GM18498 (cell line): ENCODE data around the gene IGFBP6.
"Not testable (repeated sequence)": the region's sequence is repeated elsewhere in the genome, so short reads cannot be mapped to it uniquely, and the experiment has no call there.

Source experiments
- ATAC-seq: cut with Tn5 transposase; IDR thresholded peaks from one replicate; pipeline ENCODE4 v1.9.1; 2021; ENCODE audit warnings: mild to moderate bottlenecking, moderate library complexity; ENCODE audit not compliant: unreplicated experiment

IGFBP6 gene

GRCh38 chr12:53070877-53071492 lies 26.5 kb upstream of the IGFBP6 start:
- no peak for ATAC-seq

DNA sequence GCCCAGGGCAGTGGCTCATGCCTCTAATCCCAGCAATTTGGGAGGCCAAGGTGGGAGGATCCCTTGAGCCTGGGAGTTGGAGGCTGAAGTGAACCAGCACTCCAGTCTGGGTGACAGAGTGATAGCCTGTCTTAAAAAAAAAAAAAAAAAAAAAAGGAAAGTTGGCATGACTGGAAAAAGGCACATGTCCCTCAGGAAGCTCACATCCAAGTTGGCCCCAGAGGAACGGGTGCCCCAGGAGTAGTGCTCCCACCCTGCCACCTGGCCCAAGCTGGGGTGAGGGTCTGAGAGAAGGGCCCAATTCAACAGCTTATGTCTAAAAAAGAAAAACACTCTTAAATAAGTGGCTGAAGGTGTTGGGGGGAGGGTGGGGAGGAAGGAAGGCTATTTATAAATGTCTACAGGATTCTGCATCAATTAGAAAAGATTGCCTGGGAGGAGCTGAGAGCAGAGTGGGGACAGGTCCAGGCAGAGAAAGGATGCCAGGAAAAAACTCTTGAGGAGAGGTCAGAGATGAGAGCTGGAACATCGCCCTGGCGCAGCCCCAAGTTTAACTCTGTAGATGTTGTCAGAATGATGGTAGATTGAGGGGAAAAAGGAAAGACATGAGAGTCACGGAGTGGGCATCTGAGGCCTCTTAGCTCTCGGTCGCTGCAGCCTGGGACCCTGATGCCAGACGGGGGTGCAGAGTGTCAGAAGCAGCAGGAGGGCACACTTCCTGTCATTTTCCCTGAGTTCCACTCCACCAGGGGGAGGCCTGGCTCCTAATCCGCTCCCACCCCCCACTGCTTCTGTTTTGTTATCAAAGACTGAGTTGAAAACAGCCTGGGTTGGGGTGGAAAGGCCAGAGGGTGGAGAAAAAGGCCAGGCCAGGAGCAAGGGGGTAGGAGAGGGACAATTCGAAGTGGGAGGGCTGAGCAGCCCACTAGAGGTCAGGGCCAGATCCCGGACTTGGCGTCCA lies 25.6 kb upstream of the IGFBP6 start:
- ATAC-seq: no peak

DNA sequence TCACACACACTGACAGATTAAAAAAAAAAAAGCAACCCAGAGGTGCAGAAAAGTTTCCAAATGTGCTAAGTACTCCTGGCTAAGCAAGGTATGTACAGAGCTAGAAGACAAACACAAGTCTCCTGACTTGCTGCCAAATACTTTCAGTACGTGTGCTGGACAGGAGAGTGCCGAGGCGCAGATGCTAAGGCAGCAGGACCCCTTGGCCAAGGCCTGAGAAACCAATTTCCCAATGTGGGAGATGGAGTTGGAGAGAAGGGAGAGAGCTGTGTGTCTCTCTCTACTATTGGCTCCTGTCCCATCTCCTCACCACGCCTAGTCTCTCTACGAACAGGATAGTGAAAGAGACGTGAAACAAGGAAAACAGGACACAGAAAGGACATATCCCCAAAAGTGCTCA lies 23.6 kb upstream of the IGFBP6 start:
- ATAC-seq: no peak

GRCh38 chr12:53074283-53074998 lies 23.0 kb upstream of the IGFBP6 start:
- no peak for ATAC-seq

DNA sequence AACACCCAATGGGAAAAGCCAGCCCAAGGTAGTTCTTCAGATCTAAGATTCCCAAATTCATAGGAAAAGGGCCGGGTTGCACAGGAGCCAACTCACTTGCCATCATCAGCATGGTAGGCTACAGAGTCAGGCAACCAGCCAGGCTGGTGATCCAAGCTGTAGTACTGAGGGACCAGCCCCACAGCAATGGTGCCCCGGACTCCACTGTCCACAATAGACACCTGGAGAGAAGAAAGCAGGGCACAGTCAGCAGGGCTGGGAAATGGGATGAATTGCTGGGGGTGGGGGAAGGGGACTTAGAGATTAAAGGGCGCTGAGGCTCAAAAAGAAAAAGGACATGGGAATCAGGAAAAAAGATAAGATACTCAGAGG lies 22.5 kb upstream of the IGFBP6 start:
- no peak for ATAC-seq

DNA sequence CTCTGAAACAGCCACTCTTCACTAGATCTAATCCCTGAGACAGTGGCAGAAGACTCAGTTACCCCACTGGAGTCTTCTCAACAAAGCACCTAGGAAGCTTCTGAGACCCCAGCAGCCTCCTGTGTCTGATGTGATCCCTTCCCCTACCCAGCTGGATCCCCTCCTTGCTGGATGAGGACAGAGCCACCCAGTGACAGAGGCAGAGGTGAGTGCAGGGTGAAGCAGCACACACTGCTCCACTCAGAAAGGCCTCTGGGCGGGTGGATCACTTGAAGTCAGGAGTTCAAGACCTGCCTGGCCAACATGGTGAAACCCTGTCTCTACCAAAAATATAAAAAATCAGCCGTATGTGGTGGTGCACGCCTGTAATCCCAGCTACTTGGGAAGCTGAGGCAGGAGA lies 21.0 kb upstream of the IGFBP6 start:
- ATAC-seq: no peak

GRCh38 chr12:53077030-53077429 lies 20.4 kb upstream of the IGFBP6 start:
- ATAC-seq: no peak

GRCh38 chr12:53078425-53079225 lies 18.8 kb upstream of the IGFBP6 start:
- peak; percentile 21 for ATAC-seq

DNA sequence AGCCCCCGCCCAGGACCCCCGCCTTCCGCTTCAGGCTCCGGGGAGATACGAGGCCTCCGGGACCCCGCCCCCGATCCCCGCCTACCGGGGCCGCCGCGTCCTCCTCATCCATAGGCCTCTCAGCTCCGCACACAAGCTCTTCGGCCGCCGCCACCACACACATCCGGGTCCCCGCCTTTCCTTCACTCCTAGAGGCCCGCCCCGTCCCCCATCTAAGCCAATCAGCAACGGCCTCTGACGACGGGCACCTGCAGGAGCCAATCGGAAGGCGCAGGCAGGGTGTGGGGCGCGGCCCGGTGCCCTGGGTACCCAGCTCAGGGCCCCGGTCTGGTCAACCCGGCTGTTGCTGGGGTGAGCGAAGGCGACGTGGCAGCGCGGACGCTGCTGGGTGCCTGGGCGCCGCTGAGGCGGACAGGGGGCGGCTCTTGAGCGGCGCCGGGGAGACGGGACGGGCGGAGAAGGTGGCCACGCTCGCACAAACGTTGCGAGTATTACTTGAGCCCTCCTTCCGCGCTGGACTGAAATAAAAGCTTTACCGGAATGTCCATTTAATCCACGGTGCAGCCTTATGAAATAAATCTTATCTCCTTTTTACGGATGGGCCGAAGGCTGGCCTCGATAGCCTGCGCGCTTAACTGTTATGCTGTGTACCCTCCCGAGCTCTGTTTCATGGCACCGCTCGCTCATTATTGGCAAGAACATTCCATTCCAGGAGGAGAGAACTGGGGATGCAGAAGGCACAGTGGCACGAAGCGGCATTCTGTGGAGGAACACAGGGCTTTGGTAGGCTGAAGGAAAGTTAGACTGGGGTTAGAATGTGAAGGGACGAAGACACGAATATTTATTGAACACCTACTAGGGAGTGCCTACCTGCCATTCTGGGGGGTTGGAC lies 18.0 kb upstream of the IGFBP6 start, which contains the start of gene SPRYD3:
Gene SPRYD3, minus strand, starts transcription at position 165 of the 892 bp plus-strand sequence. Its CDS starts 57 bp downstream, at position 108.
- ATAC-seq: peak; percentile 99

GRCh38 chr12:53082637-53083175 lies 14.8 kb upstream of the IGFBP6 start:
- ATAC-seq: no peak

GRCh38 chr12:53086361-53086760 lies 11.1 kb upstream of the IGFBP6 start:
- ATAC-seq: no peak

GRCh38 chr12:53090105-53090504 lies 7.4 kb upstream of the IGFBP6 start:
- no peak for ATAC-seq

- ATAC-seq: no peak
These were observed 6.9 kb upstream of the IGFBP6 start for GRCh38 chr12:53090554-53090953.

GRCh38 chr12:53091756-53092155 lies 5.7 kb upstream of the IGFBP6 start:
- ATAC-seq: no peak

DNA sequence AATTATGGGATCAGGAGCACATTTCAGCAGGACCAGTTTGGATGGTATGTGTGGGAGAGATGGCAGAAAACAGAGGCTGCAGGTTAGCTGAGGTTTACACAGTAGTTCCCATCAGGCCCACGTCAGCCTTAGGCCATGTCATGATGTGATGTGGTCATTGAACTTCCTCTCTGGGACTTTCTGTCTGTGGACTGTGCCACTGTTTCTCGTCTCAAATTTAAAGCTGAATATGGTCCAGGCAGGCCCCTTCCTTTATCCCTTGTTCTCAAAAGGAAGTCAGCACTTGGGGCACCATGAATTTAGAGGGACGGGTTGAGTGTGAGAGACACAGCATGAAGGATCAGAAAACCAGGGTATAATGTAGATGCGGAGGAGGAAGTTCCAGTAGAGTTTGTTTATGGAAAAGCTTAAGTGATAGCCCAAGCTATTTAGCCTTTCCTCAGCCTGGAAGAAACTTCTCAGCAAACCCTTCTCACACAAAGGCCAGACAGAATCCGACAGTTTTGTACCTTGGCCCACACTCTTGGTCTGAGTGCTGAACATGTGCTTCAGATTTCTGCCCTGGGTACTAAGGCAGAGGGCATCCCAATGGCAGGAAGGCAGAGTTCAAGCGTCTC lies 3.6 kb upstream of the IGFBP6 start:
- no peak for ATAC-seq

GRCh38 chr12:53094394-53094787 lies 3.1 kb upstream of the IGFBP6 start:
- ATAC-seq: no peak

DNA sequence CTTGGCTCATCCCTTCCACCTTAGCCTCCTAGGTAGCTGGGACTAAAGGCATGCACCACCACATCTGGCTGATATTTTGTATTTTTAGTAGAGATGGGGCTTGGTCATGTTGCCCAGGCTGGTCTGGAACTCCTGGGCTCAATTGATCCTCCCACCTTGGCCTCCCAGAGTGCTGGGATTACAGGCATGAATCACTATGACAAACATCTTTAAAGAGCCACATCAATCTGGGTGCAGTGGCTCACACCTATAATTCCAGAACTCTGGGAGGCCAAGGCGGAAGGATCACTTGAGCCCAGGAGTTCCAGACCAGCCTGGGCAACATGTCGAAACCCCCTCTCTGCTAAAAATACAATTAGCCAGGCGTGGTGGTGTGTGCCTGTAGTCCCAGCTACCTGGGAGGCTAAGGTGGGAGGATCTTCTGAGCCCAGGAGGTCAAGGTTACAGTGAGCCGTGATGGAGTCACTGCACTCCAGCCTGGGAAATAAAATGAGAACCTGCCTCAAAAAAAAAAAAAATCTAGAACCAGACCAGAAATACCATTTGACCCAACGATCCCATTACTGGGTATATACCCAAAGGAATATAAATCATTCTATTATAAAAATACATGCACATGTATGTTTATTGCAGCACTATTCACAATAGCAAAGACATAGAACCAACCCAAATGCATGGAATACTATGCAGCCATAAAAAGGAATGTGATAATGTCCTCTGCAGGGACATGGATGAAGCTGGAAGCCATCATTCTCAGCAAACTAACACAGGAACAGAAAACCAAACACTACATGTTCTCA lies 2.5 kb upstream of the IGFBP6 start:
- ATAC-seq: not testable (repeated sequence)

DNA sequence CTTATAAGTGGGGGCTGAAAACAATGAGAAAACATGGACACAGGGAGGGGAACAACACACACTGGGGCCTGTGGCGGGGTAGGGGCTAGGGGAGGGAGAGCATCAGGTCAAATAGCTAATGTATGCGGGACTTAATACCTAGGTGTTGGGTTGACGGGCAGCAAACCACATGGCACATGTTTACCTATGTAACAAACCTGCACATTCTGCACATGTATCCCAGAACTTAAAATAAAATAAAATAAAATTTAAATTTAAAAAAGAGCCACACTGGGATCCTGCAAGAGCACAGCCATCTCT lies 1.9 kb upstream of the IGFBP6 start:
- ATAC-seq: not testable (repeated sequence)
